ENCODE data around the gene SMYD1. TPM values are rescaled to one million over a fixed set of nuclear protein-coding genes. Genes with fewer than 3 reads are reported as not detected.

SMYD1 gene
- total RNA-seq, 4 donors from 2014 or later = 0.04 TPM; not detected in 3

DNA sequence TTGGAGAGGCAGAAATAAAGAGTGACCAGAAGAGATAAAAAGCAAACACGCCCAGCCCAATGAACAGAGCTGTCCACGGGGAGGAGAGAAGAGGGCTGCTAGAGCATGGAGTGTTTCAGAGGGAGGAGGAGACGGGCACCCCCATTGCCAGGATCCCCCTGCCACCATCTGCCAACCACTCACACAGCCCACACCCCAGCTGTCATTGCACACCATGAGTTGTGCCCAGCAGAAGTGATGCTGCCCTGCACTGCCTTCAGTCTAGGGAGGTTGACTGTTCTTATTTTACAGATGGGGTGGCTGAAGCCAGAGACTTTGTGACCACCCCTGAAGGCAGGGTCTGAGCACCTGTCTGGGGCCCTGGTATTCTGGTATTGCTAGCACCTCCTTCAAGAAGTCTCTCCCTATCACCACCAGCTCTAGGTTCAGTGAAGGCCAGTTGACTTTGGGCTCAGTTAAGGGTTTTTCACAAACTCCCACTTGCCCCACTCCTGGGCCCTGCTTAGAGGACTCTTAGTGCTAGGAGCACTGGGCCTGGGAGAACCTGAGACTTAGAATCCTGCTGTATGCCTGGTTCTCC, 57.8 kb downstream of the SMYD1 start:
- TF ChIP-seq, protein P1, sequence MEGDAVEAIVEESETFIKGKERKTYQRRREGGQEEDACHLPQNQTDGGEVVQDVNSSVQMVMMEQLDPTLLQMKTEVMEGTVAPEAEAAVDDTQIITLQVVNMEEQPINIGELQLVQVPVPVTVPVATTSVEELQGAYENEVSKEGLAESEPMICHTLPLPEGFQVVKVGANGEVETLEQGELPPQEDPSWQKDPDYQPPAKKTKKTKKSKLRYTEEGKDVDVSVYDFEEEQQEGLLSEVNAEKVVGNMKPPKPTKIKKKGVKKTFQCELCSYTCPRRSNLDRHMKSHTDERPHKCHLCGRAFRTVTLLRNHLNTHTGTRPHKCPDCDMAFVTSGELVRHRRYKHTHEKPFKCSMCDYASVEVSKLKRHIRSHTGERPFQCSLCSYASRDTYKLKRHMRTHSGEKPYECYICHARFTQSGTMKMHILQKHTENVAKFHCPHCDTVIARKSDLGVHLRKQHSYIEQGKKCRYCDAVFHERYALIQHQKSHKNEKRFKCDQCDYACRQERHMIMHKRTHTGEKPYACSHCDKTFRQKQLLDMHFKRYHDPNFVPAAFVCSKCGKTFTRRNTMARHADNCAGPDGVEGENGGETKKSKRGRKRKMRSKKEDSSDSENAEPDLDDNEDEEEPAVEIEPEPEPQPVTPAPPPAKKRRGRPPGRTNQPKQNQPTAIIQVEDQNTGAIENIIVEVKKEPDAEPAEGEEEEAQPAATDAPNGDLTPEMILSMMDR (IDR thresholded peaks at IDR 0.05) = no peak
- no peak for TF ChIP-seq POLR2A (IDR thresholded peaks at IDR 0.05)
- H3K4me3 ChIP-seq (ENCODE audit: low read depth, poor library complexity, severe bottlenecking) = no peak overlapping the region
- intact Hi-C loops (cut with DNase I; ENCODE audit: low total_unique reads) = no loop called here
- 75 to 85% methylated on average over 3 of the region's 3 CpGs for WGBS, 2 donors
- no peak for DNase-seq (ENCODE audit: low spot score in 2 of 2)

DNA sequence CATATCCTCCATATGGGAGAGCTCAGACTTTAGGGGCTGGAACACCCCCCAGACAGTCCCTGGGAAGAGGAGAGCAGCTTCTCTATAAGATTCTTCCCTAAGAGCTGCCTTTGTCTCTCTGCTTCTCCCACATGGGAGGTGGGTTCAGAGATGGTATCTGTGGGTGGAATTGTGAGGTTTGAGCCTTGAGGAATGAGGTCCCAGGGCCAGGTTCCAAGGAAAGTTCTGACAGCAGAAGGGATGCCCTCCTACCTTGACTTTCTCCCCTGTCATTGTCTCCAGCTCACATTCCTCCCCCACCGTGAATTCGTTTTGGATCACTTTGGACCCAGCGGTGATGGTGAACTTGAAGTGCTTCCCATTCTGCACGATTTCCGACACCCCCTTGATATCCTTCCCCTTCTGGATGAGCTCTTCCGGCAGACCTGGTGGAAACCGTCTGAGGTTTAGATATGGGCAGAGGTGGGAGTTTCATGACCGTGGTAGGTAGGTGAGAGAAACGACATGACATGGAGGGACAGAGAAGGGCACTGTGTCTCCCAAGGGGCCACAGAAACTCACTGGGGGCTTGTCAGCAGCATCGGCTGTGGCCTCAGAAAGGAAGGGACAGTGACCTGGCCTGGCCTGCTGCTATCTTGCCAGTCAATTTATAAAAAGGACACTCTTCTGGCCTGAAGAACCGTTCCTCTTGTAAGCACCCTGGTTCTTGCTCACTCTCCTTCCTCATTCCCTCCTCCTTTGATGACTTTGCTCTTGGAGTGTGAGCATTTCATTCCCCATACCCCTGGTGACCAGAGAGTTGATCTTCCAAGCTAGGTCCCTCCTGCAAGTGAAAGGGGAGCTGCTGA, 58.5 kb downstream of the SMYD1 start:
- 86 to 89% methylated on average over 11 of the region's 11 CpGs for WGBS, 2 donors
- no peak overlapping the region for H3K4me3 ChIP-seq (ENCODE audit: low read depth, poor library complexity, severe bottlenecking)
- intact Hi-C loops (cut with DNase I; ENCODE audit: low total_unique reads) = no loop called here
- TF ChIP-seq, protein P1 (IDR thresholded peaks at IDR 0.05) = no peak
- TF ChIP-seq POLR2A (IDR thresholded peaks at IDR 0.05) = no peak
- DNase-seq (ENCODE audit: low spot score in 2 of 2) = no peak

DNA sequence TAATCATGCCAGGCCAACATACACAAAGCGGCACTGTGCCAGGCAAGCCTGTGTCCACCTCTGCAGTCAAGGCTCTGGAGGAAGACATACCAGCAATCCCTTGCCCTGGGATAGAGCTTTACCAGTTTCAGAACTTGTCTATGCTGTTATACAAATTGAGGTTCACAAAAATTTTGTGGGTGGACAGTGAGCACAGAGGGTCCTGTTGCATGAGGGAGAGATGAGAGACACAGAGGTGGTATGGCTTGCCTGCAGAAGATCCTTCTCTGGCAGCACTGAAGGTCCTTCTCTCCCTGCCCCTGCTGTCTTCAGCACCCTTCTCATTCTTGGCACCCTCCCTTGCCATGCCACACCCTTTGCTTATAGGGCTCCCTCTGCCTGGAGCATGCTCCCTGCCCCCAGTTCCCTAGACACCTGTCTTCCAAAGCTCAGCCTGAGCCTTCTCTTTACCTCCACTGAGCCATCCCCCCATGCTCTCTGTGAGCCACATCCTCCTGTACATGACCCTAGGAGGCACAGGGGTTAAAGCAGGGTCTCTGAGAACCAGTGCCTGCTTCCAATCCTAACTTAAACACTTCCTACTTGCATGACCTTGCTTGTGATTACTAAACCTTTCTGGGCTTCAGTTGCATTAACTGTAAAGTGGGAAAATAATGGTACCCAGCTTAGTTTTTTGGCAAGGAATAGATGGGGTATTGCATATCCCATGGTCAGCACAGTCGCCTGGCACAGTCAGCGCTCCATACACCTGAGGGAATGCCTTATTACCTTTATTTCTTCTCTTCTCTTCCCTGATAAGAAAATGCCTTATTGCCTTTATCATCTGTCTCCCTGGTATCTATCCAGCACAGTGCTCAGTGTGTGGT, 59.4 kb downstream of the SMYD1 start:
- DNase-seq (ENCODE audit: low spot score in 2 of 2) = no peak
- WGBS, 2 donors = 88 to 90% methylated on average over 3 of the region's 3 CpGs

DNA sequence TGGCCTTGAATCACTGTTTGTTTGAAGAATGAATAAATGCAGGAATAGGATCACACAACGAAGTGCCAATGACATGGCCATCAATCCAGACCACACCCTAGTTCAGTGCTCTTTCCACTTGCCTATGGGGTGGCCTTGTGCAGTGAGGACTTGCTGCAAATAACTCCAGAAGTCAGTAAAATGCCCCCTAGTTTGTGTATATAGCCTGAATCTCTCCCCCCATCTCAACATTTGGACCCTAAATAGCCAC, 59.9 kb downstream of the SMYD1 start:
- DNase-seq (ENCODE audit: low spot score in 2 of 2) = no peak
- TF ChIP-seq POLR2A (IDR thresholded peaks at IDR 0.05) = no peak
- TF ChIP-seq, protein P1 (IDR thresholded peaks at IDR 0.05) = no peak
- intact Hi-C loops (cut with DNase I; ENCODE audit: low total_unique reads) = no loop called here
- no peak overlapping the region for H3K4me3 ChIP-seq (ENCODE audit: low read depth, poor library complexity, severe bottlenecking)
- 45 to 64% methylated on average over 1 of the region's 1 CpG for WGBS, 2 donors

More for the DNA sequence above, 59.4 kb downstream of the SMYD1 start:
- intact Hi-C loops (cut with DNase I; ENCODE audit: low total_unique reads) = no loop called here
- no peak overlapping the region for H3K4me3 ChIP-seq (ENCODE audit: low read depth, poor library complexity, severe bottlenecking)
- TF ChIP-seq POLR2A (IDR thresholded peaks at IDR 0.05) = no peak
- TF ChIP-seq, protein P1 (IDR thresholded peaks at IDR 0.05) = no peak

DNA sequence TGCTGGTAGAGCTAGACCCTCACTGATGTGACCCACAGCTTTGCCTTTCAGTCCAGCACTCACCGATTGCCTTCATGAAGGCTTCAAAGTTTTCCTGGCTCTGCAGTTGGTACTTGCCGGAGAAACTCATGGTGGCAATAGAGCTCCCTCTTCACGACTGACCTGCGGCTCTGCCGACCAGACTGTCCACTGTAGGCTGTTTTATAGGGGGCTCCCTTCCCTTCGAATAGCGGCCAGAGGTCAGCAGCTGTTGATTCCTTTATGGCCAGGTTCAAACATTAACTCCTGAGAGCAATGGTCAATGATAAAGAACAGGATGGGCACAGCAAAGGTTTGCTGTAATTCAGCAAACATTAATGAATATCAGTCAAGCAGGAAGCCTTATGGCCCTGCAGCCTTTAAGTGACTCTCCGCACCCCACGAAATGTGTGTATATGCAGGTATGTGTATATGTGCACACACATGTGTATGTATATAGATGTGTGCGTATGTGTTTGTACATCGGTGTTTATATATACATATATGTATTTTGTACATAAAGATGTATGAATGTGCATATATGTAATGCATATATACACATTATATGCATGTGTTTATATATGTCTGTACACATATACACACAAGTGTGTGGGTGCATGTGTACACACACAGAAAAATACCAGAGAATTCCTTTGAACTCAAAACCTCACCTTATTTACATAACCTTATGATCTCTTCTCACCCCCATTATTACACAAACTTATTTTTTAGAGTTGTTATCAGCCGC, 60.4 kb downstream of the SMYD1 start, which contains the start of gene FABP1:
TSS of gene FABP1 (minus strand) at position 175 of the 766 bp plus-strand sequence. CDS start at position 130, 45 bp downstream.
- no peak within 1 kb of the TSS for H3K4me3 ChIP-seq (ENCODE audit: low read depth, poor library complexity, severe bottlenecking)
- intact Hi-C loops (cut with DNase I; ENCODE audit: low total_unique reads) = no loop called here
- TF ChIP-seq, protein P1 (IDR thresholded peaks at IDR 0.05) = no peak
- no peak for TF ChIP-seq POLR2A (IDR thresholded peaks at IDR 0.05)
- no peak for DNase-seq (ENCODE audit: low spot score in 2 of 2)
- 70 to 74% methylated on average over 12 of the region's 12 CpGs for WGBS, 2 donors

All from lower leg skin (tissue), 4 donors.